GM18909 (cell line): ENCODE results near the gene BPIFB6.

ENCODE experiments used
- ATAC-seq: cut with Tn5 transposase; IDR thresholded peaks from one replicate; pipeline ENCODE4 v1.9.1; 2021; ENCODE audit warnings: mild to moderate bottlenecking; ENCODE audit not compliant: unreplicated experiment, poor library complexity

The BPIFB6 gene

GRCh38 chr20:33015114-33015484 is 16.3 kb upstream of the BPIFB6 start:
- no peak for ATAC-seq

GRCh38 chr20:33015700-33016580 is 15.5 kb upstream of the BPIFB6 start:
- no peak for ATAC-seq

GRCh38 chr20:33016581-33017109 is 14.8 kb upstream of the BPIFB6 start:
- ATAC-seq: no peak

- no peak for ATAC-seq
Measured at GRCh38 chr20:33017542-33017941, 13.9 kb upstream of the BPIFB6 start.

- ATAC-seq: no peak
Measured at GRCh38 chr20:33018169-33018931, 13.1 kb upstream of the BPIFB6 start.

GRCh38 chr20:33019465-33020277 is 11.8 kb upstream of the BPIFB6 start:
- ATAC-seq: no peak

GRCh38 chr20:33020278-33021161 is 10.9 kb upstream of the BPIFB6 start:
- no peak for ATAC-seq

GRCh38 chr20:33021879-33022278 is 9.6 kb upstream of the BPIFB6 start:
- no peak for ATAC-seq

- ATAC-seq: no peak
Measured at GRCh38 chr20:33022289-33022688, 9.2 kb upstream of the BPIFB6 start.

- no peak for ATAC-seq
Measured at GRCh38 chr20:33022694-33023438, 8.6 kb upstream of the BPIFB6 start.

GRCh38 chr20:33023439-33024242 is 7.8 kb upstream of the BPIFB6 start:
- ATAC-seq: no peak

- no peak for ATAC-seq
Measured at GRCh38 chr20:33024243-33024560, 7.2 kb upstream of the BPIFB6 start.

GRCh38 chr20:33024609-33025317 is 6.7 kb upstream of the BPIFB6 start:
- ATAC-seq: no peak

- no peak for ATAC-seq
Measured at GRCh38 chr20:33025318-33025876, 6.1 kb upstream of the BPIFB6 start.

GRCh38 chr20:33026072-33026778 is 5.2 kb upstream of the BPIFB6 start:
- no peak for ATAC-seq
